Fibroblast of upper back skin (primary cell): ENCODE measurements around the gene IRX5.

ENCODE experiments used
- DNase-seq: peaks from one replicate; pipeline ENCODE4 v3.0.0-alpha.2; 2013

The IRX5 gene

GRCh38 chr16:54930005-54930868, at the start of gene IRX5:
TSS of gene IRX5 (plus strand) at chr16:54930865. CDS start at chr16:54931199, 334 bp downstream.
- peak; percentile 98 for DNase-seq

GRCh38 chr16:54882556-54882955, 48.1 kb upstream of the IRX5 start:
- DNase-seq, result no peak

- no peak for DNase-seq
These were observed 47.3 kb upstream of the IRX5 start for GRCh38 chr16:54883358-54883757.

GRCh38 chr16:54886078-54886477, 44.6 kb upstream of the IRX5 start:
- no peak for DNase-seq

GRCh38 chr16:54890381-54890780, 40.3 kb upstream of the IRX5 start:
- DNase-seq, result no peak

GRCh38 chr16:54891346-54891745, 39.3 kb upstream of the IRX5 start:
- DNase-seq, result no peak

- no peak for DNase-seq
These were observed 37.7 kb upstream of the IRX5 start for GRCh38 chr16:54892981-54893380.

GRCh38 chr16:54897930-54898329, 32.7 kb upstream of the IRX5 start:
- no peak for DNase-seq

- DNase-seq, result no peak
These were observed 29.1 kb upstream of the IRX5 start for GRCh38 chr16:54901606-54902005.

- DNase-seq, result no peak
These were observed 27.6 kb upstream of the IRX5 start for GRCh38 chr16:54903047-54903446.

GRCh38 chr16:54911079-54911478, 19.6 kb upstream of the IRX5 start:
- DNase-seq, result no peak

- DNase-seq, result no peak
These were observed 17.9 kb upstream of the IRX5 start for GRCh38 chr16:54912720-54913119.

- peak; percentile 45 for DNase-seq
These were observed 9.3 kb upstream of the IRX5 start for GRCh38 chr16:54921206-54921824.

GRCh38 chr16:54923055-54923473, 7.6 kb upstream of the IRX5 start:
- DNase-seq, result peak; percentile 36

- no peak for DNase-seq
These were observed 6.7 kb upstream of the IRX5 start for GRCh38 chr16:54923988-54924387.

- DNase-seq, result peak; percentile 75
These were observed 4.4 kb upstream of the IRX5 start for GRCh38 chr16:54926166-54926838.

- DNase-seq, result no peak
These were observed 3.3 kb upstream of the IRX5 start for GRCh38 chr16:54927125-54928015.

GRCh38 chr16:54928016-54928356, 2.7 kb upstream of the IRX5 start:
- DNase-seq, result peak; percentile 23

- peak; percentile 43 for DNase-seq
These were observed 2.1 kb upstream of the IRX5 start for GRCh38 chr16:54928411-54929089.

- DNase-seq, result peak; percentile 99
These were observed 1.3 kb upstream of the IRX5 start for GRCh38 chr16:54929090-54930004.

GRCh38 chr16:54930869-54931119, 129 bp downstream of the IRX5 start:
- no peak for DNase-seq
